ENCODE results near the gene ZNF786. TPM values are rescaled to one million over a fixed set of nuclear protein-coding genes. Genes with fewer than 3 reads are reported as not detected.
"Not testable (repeated sequence)": the region's sequence is repeated elsewhere in the genome, so short reads cannot be mapped to it uniquely, and the experiment has no call there.

Gene ZNF786
- total and polyA plus RNA-seq, 8 donors, result 1.3 to 23.5 (median 2.7) TPM

DNA sequence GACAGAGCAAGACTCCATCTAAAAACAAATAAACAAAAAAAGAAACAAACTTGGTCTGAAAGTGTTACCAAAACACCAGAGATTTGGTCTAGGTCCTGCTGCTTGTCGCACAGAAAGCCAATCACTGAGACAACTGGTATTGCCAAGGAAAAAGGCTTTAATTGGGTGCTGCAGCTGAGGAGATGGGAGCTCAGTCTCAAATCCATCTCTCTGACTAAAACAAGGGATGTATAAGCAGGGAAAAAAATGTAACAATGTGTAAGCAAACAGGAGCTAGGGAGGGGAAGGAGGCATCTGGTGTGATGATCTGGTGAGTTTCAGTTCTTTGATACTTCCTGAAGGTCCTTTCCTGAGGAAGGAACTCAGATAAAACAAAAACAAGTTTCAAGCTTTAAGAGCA lies 53.8 kb downstream of the ZNF786 start:
- TF ChIP-seq POLR2AphosphoS5 (IDR thresholded peaks at IDR 0.05) (no peak), EP300 (IDR thresholded peaks at IDR 0.05) (no peak), POLR2A (IDR thresholded peaks at IDR 0.05) (no peak)
- TF ChIP-seq, protein P1, sequence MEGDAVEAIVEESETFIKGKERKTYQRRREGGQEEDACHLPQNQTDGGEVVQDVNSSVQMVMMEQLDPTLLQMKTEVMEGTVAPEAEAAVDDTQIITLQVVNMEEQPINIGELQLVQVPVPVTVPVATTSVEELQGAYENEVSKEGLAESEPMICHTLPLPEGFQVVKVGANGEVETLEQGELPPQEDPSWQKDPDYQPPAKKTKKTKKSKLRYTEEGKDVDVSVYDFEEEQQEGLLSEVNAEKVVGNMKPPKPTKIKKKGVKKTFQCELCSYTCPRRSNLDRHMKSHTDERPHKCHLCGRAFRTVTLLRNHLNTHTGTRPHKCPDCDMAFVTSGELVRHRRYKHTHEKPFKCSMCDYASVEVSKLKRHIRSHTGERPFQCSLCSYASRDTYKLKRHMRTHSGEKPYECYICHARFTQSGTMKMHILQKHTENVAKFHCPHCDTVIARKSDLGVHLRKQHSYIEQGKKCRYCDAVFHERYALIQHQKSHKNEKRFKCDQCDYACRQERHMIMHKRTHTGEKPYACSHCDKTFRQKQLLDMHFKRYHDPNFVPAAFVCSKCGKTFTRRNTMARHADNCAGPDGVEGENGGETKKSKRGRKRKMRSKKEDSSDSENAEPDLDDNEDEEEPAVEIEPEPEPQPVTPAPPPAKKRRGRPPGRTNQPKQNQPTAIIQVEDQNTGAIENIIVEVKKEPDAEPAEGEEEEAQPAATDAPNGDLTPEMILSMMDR (IDR thresholded peaks at IDR 0.05), result no peak

DNA sequence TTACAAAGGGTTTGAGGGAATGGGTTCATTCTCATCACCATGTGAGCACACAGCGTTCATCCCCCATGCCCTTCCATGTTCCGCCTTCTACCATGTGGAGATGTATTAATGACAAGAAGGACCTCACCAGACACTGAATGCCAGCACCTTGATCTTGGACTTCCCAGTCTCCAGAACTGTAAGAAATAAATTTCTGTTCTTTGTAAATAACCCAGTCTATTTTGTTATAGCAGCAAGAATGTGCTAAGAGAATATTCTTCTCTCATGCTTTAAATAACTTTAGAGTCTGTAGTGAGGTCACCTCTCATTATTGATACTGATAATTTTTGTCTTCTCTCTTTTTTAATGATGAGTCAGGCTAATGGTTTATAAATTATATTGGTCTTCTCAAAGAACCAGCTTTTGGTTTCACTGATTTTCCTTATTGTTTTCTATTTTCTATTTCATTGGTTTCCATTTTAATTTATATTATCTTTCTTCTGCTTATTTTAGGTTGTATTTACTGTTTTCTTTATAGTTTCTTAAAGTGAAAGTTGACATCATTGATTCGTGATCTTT lies 59.1 kb downstream of the ZNF786 start:
- Histone ChIP-seq H3K27me3 (no peaks in the 10 kb centered on the region), H3K9me3 (peaks cover 0 to 2% (median 0%) of the 10 kb centered on the region in 4 donors), H3K4me1 (peaks cover 8 to 22% (median 15%) of the 10 kb centered on the region in 4 donors), H3K36me3 (no peaks in the 10 kb centered on the region), H3K27ac (no peak overlapping the region), H3K4me3 (no peak overlapping the region)
- intact Hi-C loops (cut with DNase I; ENCODE audit: low total_unique reads), result no loop called here
- 94 to 97% (median 95%) methylated on average over 3 of the region's 3 CpGs for WGBS, 5 donors
- no peak for TF ChIP-seq POLR2A (IDR thresholded peaks at IDR 0.05)
- TF ChIP-seq EP300 (IDR thresholded peaks at IDR 0.05), result no peak
- TF ChIP-seq, protein P1 (IDR thresholded peaks at IDR 0.05), result no peak
- TF ChIP-seq POLR2AphosphoS5 (IDR thresholded peaks at IDR 0.05), result no peak
- no peak for DNase-seq

More for the DNA sequence above, 53.8 kb downstream of the ZNF786 start:
- Histone ChIP-seq H3K27ac (no peak overlapping the region), H3K27me3 (no peaks in the 10 kb centered on the region), H3K36me3 (no peaks in the 10 kb centered on the region), H3K4me1 (no peaks in the 10 kb centered on the region), H3K9me3 (peaks cover 0 to 10% (median 0%) of the 10 kb centered on the region in 4 donors), H3K4me3 (no peak overlapping the region)
- no peak for DNase-seq
- 89 to 100% (median 100%) methylated on average over 1 of the region's 1 CpG for WGBS, 5 donors
- intact Hi-C loops (cut with DNase I; ENCODE audit: low total_unique reads), result no loop called here

DNA sequence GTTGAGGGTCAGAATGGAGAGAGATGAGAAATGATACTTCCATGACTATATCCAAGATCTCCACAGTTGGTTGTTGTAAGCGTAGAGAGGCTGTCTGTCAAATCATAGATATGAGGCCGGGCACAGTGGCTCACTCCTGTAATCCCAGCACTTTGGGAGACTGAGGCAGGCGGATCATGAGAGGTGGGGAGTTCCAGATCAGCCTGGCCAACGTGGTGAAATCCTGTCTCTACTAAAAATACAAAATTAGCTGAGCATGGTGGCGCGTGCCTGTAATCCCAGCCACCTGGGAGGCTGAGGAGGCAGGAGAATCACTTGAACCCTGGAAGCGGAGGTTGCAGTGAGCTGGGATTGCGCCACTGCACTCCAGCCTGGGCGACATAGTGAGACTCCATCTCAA lies 60.1 kb downstream of the ZNF786 start:
- H3K27me3 ChIP-seq, result not testable (repeated sequence)

DNA sequence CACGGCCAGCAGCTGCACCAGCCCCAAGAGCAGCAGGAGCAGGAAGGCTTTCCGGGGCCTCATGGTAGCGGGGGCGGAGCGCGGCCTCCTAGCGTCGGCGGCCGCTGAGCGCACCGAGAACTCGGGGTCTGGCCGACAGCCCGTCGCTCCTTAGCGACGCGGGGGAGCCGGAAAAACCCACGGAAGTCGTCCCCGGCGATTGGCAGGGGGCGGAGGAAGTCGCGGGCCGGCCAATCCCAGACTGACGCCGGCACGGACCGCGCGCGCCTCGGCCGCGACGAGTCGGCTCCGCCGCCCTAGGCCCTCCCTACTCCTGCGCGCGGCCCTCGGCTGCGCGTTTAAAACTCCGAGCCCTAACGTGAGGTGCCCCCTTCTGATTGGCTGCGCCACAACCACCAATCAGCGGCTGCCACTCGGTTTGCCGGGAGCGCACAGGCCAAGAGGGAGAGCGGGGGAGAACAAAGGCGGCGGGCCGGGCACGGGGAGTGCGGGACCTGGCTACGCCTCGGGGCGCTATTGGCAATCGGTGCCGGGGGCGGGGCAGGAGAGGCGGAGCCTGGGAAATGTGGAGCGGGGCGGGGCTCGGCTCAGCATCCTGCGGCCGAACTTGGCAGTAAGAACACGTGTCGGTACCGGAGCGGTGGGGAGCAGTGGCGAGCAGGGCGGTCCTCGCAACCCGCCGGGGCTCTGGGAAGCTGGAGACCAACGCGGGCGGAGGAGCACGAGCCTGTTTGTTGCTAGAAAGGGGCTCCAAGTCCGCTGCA lies 62.0 kb downstream of the ZNF786 start, which contains the start of gene PDIA4:
TSS of gene PDIA4 (minus strand) at position 160 of the 764 bp plus-strand sequence. CDS start at position 63, 97 bp downstream.
- H3K4me1 ChIP-seq, result peaks cover 14 to 45% (median 32%) of the 10 kb centered on the region in 4 donors
- DNase-seq, result peak; percentile 99 to 100
- peaks cover 0 to under 1% (median 0%) of the 10 kb centered on the region in 4 donors for H3K36me3 ChIP-seq
- no peaks in the 10 kb centered on the region for H3K9me3 ChIP-seq
- WGBS, 5 donors, result 0 to 1% (median 0%) methylated on average over 18 to 87 of the region's 87 CpGs
- peak within 1 kb of the TSS; percentile 95 to 97 (median 96) for H3K27ac ChIP-seq
- peak within 1 kb of the TSS; percentile 85 to 94 (median 90) for H3K4me3 ChIP-seq
- H3K27me3 ChIP-seq, result no peaks in the 10 kb centered on the region
- no peak for TF ChIP-seq EP300 (IDR thresholded peaks at IDR 0.05)
- TF ChIP-seq POLR2AphosphoS5 (IDR thresholded peaks at IDR 0.05), result peak; percentile 58 to 91 (median 90)
- TF ChIP-seq POLR2A (IDR thresholded peaks at IDR 0.05), result peak in 2 of 4 donors; percentile 24 to 28
- TF ChIP-seq, protein P1 (IDR thresholded peaks at IDR 0.05), result peak in 2 of 7 experiments; percentile 7 to 16
- intact Hi-C loops (cut with DNase I; ENCODE audit: low total_unique reads), result no loop called here

More for the DNA sequence above, 60.1 kb downstream of the ZNF786 start:
- intact Hi-C loops (cut with DNase I; ENCODE audit: low total_unique reads); H3K36me3 ChIP-seq; H3K4me3 ChIP-seq; H3K27ac ChIP-seq; H3K9me3 ChIP-seq; DNase-seq: not testable (repeated sequence)
- peaks cover 14 to 32% (median 24%) of the 10 kb centered on the region in 4 donors for H3K4me1 ChIP-seq
- 90 to 99% (median 94%) methylated on average over 9 of the region's 9 CpGs for WGBS, 5 donors
